Measurements from ENCODE around the gene CELSR2. TPM values are rescaled to one million over a fixed set of nuclear protein-coding genes. Genes with fewer than 3 reads are reported as not detected.

CELSR2 gene
- total RNA-seq, 1 donor from 2014 or later = 38.7 TPM

GRCh38 chr1:109272021-109272799, 22.9 kb downstream of the CELSR2 start:
- Mint-ChIP-seq H3K4me1 (ENCODE audit: low read depth) (peaks cover 28% of the 10 kb centered on the region), H3K36me3 (ENCODE audit: insufficient read depth) (peaks cover 14% of the 10 kb centered on the region), H3K4me3 (ENCODE audit: low read depth) (no peak overlapping the region), H3K27ac (peak overlapping the region; percentile 24), H3K27me3 (no peaks in the 10 kb centered on the region), H3K9me3 (ENCODE audit: low read depth) (no peaks in the 10 kb centered on the region)
- no peak for TF ChIP-seq CTCF (IDR thresholded peaks at IDR 0.05; ENCODE audit: unreplicated experiment)
- DNase-seq (ENCODE audit: low spot score, unreplicated experiment) = no peak

DNA sequence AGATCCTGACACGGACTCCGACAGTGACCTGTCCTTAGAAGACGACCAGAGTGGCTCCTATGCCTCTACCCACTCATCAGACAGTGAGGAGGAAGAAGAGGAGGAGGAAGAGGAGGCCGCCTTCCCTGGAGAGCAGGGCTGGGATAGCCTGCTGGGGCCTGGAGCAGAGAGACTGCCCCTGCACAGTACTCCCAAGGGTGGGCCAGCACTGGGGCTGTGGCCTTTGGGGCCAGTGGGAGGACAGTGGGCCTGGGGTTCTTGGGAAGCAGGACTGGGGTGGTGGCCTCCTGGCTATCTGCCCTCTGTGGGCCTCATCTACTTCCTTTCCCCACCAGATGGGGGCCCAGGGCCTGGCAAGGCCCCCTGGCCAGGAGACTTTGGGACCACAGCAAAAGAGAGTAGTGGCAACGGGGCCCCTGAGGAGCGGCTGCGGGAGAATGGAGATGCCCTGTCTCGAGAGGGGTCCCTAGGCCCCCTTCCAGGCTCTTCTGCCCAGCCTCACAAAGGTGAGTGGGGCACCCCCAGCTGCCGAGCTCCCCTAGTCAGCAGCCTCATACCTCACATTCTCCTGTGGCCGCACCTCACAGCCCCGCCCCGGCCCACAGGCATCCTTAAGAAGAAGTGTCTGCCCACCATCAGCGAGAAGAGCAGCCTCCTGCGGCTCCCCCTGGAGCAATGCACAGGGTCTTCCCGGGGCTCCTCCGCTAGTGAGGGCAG, 23.6 kb downstream of the CELSR2 start:
- peak overlapping the region; percentile 24 for H3K27ac Mint-ChIP-seq
- no peaks in the 10 kb centered on the region for H3K27me3 Mint-ChIP-seq
- no peak overlapping the region for H3K4me3 Mint-ChIP-seq (ENCODE audit: low read depth)
- peaks cover 12% of the 10 kb centered on the region for H3K36me3 Mint-ChIP-seq (ENCODE audit: insufficient read depth)
- no peak for DNase-seq (ENCODE audit: low spot score, unreplicated experiment)
- no peaks in the 10 kb centered on the region for H3K9me3 Mint-ChIP-seq (ENCODE audit: low read depth)
- no peak for TF ChIP-seq CTCF (IDR thresholded peaks at IDR 0.05; ENCODE audit: unreplicated experiment)
- peaks cover 32% of the 10 kb centered on the region for H3K4me1 Mint-ChIP-seq (ENCODE audit: low read depth)

DNA sequence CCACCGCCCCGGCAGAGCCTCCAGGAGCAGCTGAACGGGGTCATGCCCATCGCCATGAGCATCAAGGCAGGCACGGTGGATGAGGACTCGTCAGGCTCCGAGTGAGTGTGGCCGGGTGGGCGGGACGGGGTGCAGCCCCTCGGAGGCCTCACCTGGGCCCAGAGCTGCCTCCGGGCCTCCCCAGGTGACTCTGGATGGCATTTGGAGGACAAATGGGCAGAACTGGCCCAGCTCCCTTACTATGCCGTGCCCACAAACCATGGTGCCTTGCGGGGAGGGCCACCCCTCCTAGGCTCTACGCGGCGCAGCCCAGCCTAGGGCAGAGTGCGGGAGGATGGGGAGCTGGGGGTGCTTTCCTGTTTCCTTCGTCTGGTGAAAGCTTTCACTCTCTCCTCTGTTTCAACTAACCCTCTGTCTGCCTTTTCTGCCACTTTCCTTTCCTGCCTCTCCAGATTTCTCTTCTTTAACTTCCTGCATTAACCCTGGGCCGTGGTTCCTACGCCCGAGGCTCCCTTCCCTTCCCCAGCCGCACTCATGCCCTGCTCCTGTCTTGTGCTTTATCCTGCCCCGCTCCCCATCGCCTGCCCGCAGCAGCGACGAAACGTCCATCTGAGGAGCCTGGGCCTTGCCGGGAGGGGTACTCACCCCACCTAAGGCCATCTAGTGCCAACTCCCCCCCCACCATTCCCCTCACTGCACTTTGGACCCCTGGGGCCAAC, 24.4 kb downstream of the CELSR2 start:
- peaks cover 33% of the 10 kb centered on the region for H3K4me1 Mint-ChIP-seq (ENCODE audit: low read depth)
- no peak for DNase-seq (ENCODE audit: low spot score, unreplicated experiment)
- no peaks in the 10 kb centered on the region for H3K27me3 Mint-ChIP-seq
- peaks cover 10% of the 10 kb centered on the region for H3K36me3 Mint-ChIP-seq (ENCODE audit: insufficient read depth)
- H3K4me3 Mint-ChIP-seq (ENCODE audit: low read depth) = no peak overlapping the region
- H3K27ac Mint-ChIP-seq = peak overlapping the region; percentile 93
- H3K9me3 Mint-ChIP-seq (ENCODE audit: low read depth) = no peaks in the 10 kb centered on the region
- TF ChIP-seq CTCF (IDR thresholded peaks at IDR 0.05; ENCODE audit: unreplicated experiment) = no peak

- Mint-ChIP-seq H3K4me1 (ENCODE audit: low read depth) (peaks cover 33% of the 10 kb centered on the region), H3K36me3 (ENCODE audit: insufficient read depth) (peaks cover 11% of the 10 kb centered on the region), H3K9me3 (ENCODE audit: low read depth) (no peaks in the 10 kb centered on the region), H3K27me3 (no peaks in the 10 kb centered on the region), H3K27ac (peak overlapping the region; percentile 93), H3K4me3 (ENCODE audit: low read depth) (peak overlapping the region; percentile 49)
- no peak for TF ChIP-seq CTCF (IDR thresholded peaks at IDR 0.05; ENCODE audit: unreplicated experiment)
- peak; percentile 42 for DNase-seq (ENCODE audit: low spot score, unreplicated experiment)
These were observed 25.5 kb downstream of the CELSR2 start for GRCh38 chr1:109274533-109275476.

Data from progenitor cell of endocrine pancreas (in vitro differentiated cells).